Body of pancreas (tissue), 4 donors: ENCODE measurements around the gene NTN5.

Experiments
- POLR2A ChIP-seq, 3 donors: fragments of 450-650 bp; IDR thresholded peaks; one replicate each; pipeline ENCODE4 v1.6.1; 2016; ENCODE audit warnings: antibody characterized with exemption in 3 of 3, mild to moderate bottlenecking in 2 of 3
- TF ChIP-seq, protein P1 (sequence below), 7 experiments: fragments of 450-650 bp in 4 of 7; fragments of 200-600 bp in 3 of 7; sonication (generic) in 3 of 7; IDR thresholded peaks; one replicate each; pipeline ENCODE4 v1.5.1; 2016 to 2019; ENCODE audit warnings: antibody characterized with exemption in 7 of 7

DNA sequence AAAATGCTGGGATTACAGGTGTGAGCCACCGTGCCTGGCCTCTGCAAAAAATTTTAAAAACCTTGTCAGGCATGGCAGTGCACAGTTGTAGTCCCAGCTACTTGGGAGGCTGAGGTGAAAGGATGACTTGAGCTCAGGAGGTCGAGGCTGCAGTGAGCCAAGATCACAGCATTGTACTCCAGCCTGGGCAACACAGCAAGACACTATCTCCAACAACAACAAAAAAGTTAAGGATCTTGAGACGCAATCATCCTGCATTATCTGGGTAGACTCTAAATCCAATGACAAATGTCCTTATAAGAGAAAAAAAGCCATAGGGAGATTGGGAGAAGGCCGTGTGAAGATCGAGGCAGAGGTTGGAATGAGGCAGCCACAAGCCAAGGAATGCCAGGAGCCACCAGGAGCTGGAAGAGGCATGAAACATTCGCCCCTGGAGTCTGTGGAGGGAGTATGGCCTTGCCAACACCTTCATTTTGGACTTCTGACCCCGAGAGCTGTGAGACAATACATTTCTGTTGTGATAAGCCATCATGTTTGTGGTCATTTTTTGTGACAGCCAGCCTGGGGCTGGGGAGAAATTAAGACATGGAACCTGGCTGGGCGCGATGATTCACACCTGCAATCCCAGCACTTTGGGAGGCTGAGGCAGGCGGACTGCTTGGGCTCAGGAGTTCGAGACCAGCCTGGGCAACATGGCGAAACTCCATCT, 21.7 kb downstream of the NTN5 start:
- no peak for TF ChIP-seq POLR2A (IDR thresholded peaks at IDR 0.05)
- TF ChIP-seq, protein P1, sequence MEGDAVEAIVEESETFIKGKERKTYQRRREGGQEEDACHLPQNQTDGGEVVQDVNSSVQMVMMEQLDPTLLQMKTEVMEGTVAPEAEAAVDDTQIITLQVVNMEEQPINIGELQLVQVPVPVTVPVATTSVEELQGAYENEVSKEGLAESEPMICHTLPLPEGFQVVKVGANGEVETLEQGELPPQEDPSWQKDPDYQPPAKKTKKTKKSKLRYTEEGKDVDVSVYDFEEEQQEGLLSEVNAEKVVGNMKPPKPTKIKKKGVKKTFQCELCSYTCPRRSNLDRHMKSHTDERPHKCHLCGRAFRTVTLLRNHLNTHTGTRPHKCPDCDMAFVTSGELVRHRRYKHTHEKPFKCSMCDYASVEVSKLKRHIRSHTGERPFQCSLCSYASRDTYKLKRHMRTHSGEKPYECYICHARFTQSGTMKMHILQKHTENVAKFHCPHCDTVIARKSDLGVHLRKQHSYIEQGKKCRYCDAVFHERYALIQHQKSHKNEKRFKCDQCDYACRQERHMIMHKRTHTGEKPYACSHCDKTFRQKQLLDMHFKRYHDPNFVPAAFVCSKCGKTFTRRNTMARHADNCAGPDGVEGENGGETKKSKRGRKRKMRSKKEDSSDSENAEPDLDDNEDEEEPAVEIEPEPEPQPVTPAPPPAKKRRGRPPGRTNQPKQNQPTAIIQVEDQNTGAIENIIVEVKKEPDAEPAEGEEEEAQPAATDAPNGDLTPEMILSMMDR (IDR thresholded peaks at IDR 0.05): no peak
